Brain microvascular endothelial cell (primary cell): Measurements from ENCODE around the gene TMEM143.

ENCODE experiments used
- DNase-seq: peaks from one replicate; pipeline ENCODE4 v3.0.0-alpha.2; 2020
- H3K27ac ChIP-seq: fragments of 250-450 bp; sonication (Bioruptor Pico); 2 replicates; pipeline ENCODE4 v1.5.1; 2020; ENCODE audit warnings: mild to moderate bottlenecking, moderate library complexity
- H3K27me3 ChIP-seq: fragments of 250-450 bp; sonication (Bioruptor Pico); replicated peaks from 2 replicates; pipeline ENCODE4 v1.5.1; 2020; ENCODE audit warnings: mild to moderate bottlenecking
- H3K36me3 ChIP-seq: fragments of 250-450 bp; sonication (Bioruptor Pico); replicated peaks from 2 replicates; pipeline ENCODE4 v1.5.1; 2020; ENCODE audit warnings: mild to moderate bottlenecking
- H3K4me3 ChIP-seq: 2 replicates; pipeline ENCODE4 v1.5.1; 2011; ENCODE audit warnings: low read depth, mild to moderate bottlenecking, control low read depth, low read length, moderate library complexity
- in situ Hi-C: cut with HindIII; loops from 2 replicates; pipeline ENCODE4 v1.10.0; 2017; ENCODE audit warnings: low sequenced_read_pairs, low pct_ligation_motif_present
- TF ChIP-seq, protein P1 (sequence below): IDR thresholded peaks from 2 replicates; pipeline ENCODE4 v1.5.1; 2011; ENCODE audit warnings: low read depth, mild to moderate bottlenecking, moderate library complexity, low read length, control low read depth, inconsistent platforms; ENCODE audit errors: missing control alignments

The TMEM143 gene

GRCh38 chr19:48385461-48386087 is 21.8 kb upstream of the TMEM143 start:
- H3K36me3 ChIP-seq, result peaks cover 71% of the 10 kb centered on the region
- TF ChIP-seq, protein P1, sequence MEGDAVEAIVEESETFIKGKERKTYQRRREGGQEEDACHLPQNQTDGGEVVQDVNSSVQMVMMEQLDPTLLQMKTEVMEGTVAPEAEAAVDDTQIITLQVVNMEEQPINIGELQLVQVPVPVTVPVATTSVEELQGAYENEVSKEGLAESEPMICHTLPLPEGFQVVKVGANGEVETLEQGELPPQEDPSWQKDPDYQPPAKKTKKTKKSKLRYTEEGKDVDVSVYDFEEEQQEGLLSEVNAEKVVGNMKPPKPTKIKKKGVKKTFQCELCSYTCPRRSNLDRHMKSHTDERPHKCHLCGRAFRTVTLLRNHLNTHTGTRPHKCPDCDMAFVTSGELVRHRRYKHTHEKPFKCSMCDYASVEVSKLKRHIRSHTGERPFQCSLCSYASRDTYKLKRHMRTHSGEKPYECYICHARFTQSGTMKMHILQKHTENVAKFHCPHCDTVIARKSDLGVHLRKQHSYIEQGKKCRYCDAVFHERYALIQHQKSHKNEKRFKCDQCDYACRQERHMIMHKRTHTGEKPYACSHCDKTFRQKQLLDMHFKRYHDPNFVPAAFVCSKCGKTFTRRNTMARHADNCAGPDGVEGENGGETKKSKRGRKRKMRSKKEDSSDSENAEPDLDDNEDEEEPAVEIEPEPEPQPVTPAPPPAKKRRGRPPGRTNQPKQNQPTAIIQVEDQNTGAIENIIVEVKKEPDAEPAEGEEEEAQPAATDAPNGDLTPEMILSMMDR, result no peak
- no peaks in the 10 kb centered on the region for H3K27me3 ChIP-seq
- in situ Hi-C loops, result no loop called here
- no peak for DNase-seq
- no peak overlapping the region for H3K4me3 ChIP-seq
- no peak overlapping the region for H3K27ac ChIP-seq

DNA sequence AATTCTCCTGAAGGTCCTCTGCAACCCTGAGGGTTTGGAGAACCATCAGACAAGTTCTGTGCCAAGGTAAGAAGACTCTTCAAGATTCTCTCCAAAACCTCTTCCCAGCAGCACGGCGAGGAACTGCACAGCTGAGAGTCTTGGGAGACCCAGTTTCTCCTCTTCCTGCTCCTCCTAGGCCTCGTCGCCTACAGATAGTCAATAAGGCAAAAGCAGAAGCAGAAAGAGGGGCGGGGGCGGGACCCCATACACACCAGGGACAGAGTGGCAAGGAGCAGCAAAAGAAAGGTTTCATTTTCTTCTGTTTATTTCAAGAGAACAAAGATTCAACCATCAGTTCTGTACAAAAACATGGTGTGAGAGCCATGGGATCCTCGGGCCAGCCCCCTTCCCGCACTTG is 18.5 kb upstream of the TMEM143 start:
- Histone ChIP-seq H3K27me3 (no peaks in the 10 kb centered on the region), H3K27ac (no peak overlapping the region), H3K36me3 (peaks cover 55% of the 10 kb centered on the region), H3K4me3 (no peak overlapping the region)
- TF ChIP-seq, protein P1, result no peak
- in situ Hi-C loops, result no loop called here
- DNase-seq, result no peak

DNA sequence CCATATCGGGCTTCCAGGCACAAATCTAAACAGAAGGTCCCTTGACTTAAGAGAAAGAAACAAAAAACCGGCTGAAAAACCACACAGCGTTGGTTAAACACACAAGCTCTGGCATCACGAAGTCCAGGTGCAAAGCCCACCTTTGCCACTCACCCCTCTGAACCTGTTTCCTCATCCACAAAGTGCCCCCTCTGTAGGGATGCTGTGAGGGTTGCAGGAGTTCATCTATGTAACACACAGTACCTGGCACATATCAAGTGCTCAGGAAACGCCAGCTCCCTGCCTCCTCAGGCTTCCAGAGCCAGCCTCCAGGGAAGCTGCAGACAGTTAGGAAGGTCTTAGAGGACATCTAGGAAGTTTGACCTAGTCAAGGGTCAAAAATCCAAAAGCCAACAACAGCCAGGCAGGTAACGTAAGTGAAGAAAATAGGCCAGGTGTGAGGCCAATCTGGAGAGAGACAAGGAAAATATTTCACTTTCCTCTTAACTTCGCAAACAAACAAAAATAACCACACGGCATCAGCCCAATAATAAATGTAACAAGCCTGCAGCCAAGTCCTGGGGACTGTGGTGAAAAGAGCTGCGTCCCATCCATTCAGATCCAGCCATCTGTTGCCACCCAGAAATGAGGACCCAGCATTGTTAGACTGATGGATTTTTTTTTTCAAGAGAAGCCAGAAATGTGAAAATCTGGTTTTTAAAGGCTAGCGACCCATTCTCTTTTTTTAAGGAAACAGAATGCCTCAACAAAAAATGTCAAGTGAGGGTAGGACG is 17.6 kb upstream of the TMEM143 start:
- TF ChIP-seq, protein P1, result no peak
- no peak for DNase-seq
- in situ Hi-C loops, result no loop called here
- Histone ChIP-seq H3K4me3 (no peak overlapping the region), H3K27me3 (no peaks in the 10 kb centered on the region), H3K36me3 (peaks cover 47% of the 10 kb centered on the region), H3K27ac (no peak overlapping the region)

DNA sequence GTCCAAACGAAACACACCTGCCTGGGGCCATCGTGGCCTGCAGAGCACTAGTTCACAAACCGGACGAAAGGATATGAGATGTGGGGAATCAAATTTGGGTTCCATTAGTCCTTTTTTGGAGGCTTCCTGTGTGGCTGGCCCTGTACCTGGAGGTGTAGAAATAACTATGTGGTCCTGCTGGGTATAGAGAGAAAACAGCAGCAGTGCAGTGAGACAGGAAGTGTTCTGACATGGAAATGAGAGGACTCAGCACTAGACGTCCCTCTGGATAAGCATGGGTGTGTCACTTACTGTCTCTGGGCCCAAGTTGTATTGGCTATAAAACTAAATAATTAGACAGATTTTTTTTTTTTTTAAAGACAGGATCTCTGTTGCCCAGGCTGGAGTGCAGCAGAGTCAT is 15.3 kb upstream of the TMEM143 start:
- in situ Hi-C loops, result no loop called here
- H3K27ac ChIP-seq, result no peak overlapping the region
- H3K4me3 ChIP-seq, result no peak overlapping the region
- no peaks in the 10 kb centered on the region for H3K27me3 ChIP-seq
- DNase-seq, result no peak
- H3K36me3 ChIP-seq, result peaks cover 28% of the 10 kb centered on the region
- TF ChIP-seq, protein P1, result no peak

GRCh38 chr19:48378194-48378570 is 14.4 kb upstream of the TMEM143 start:
- Histone ChIP-seq H3K4me3 (no peak overlapping the region), H3K27ac (no peak overlapping the region), H3K27me3 (no peaks in the 10 kb centered on the region), H3K36me3 (peaks cover 19% of the 10 kb centered on the region)
- no peak for DNase-seq
- TF ChIP-seq, protein P1, result no peak
- in situ Hi-C loops, result no loop called here
